K562 (cell line): ENCODE results near the gene CDCA3. TPM values are rescaled to one million over a fixed set of nuclear protein-coding genes. Genes with fewer than 3 reads are reported as not detected.

ENCODE experiments used
- ATF1 ChIP-seq, 2 experiments: fragments of 450-650 bp in 1 of 2; IDR thresholded peaks; 2 replicates each; pipeline ENCODE4 v1.6.1; 2016; ENCODE audit warnings: missing compliant biosample characterization in 1 of 2, missing genetic modification characterization in 1 of 2
- CCAR2 ChIP-seq: fragments of 200-400 bp; formaldehyde crosslinking; IDR thresholded peaks from 2 replicates; pipeline ENCODE4 v1.6.1; 2017; ENCODE audit warnings: mild to moderate bottlenecking, low read depth, low read length
- HDAC1 ChIP-seq, 2 experiments: fragments of 450-650 bp; IDR thresholded peaks; 2 replicates each; pipeline ENCODE4 v1.6.1; 2016 to 2017; ENCODE audit warnings: inconsistent platforms in 1 of 2, mild to moderate bottlenecking in 1 of 2, moderate library complexity in 1 of 2
- MAFF ChIP-seq: IDR thresholded peaks from 2 replicates; pipeline ENCODE4 v1.6.1; 2012; ENCODE audit warnings: low read length, improper control_type of control experiment
- PTTG1 ChIP-seq: fragments of 450-650 bp; IDR thresholded peaks from 2 replicates; pipeline ENCODE4 v1.6.1; 2016; ENCODE audit warnings: low read depth, mild to moderate bottlenecking, missing genetic modification characterization, missing compliant biosample characterization
- RAD51 ChIP-seq: fragments of 450-650 bp; IDR thresholded peaks from 2 replicates; pipeline ENCODE4 v1.7.1; 2016; ENCODE audit warnings: low read depth, mild to moderate bottlenecking, borderline replicate concordance
- XRCC5 ChIP-seq: fragments of 200-400 bp; formaldehyde crosslinking; IDR thresholded peaks from 2 replicates; pipeline ENCODE4 v1.6.1; 2017; ENCODE audit warnings: low read depth, mild to moderate bottlenecking, low read length
- ZNF140 ChIP-seq: fragments of 250-450 bp; sonication (Bioruptor Pico); IDR thresholded peaks from 2 replicates; pipeline ENCODE4 v1.8.0; 2021; ENCODE audit warnings: moderate library complexity, mild to moderate bottlenecking, inconsistent platforms
- ZNF143 ChIP-seq: sonication (generic); formaldehyde crosslinking; IDR thresholded peaks from 2 replicates; pipeline ENCODE4 v1.9.0; 2022; ENCODE audit warnings: mild to moderate bottlenecking, missing genetic modification reagents
- ZNF324 ChIP-seq: fragments of 250-450 bp; sonication (Bioruptor Pico); IDR thresholded peaks from 2 replicates; pipeline ENCODE4 v1.4.0; 2020; ENCODE audit warnings: mild to moderate bottlenecking
- ZNF41 ChIP-seq: fragments of 250-450 bp; sonication (Bioruptor Pico); conservative IDR thresholded peaks from 2 replicates; pipeline ENCODE4 v1.4.0; 2020; ENCODE audit warnings: mild to moderate bottlenecking
- ZNF507 ChIP-seq: conservative IDR thresholded peaks from 2 replicates; pipeline ENCODE4 v1.6.1; 2017; ENCODE audit warnings: missing genetic modification characterization, missing compliant biosample characterization
- ZNF561 ChIP-seq: fragments of 450-650 bp; formaldehyde crosslinking; conservative IDR thresholded peaks from 2 replicates; pipeline ENCODE4 v1.4.0; 2020; ENCODE audit warnings: mild to moderate bottlenecking, moderate library complexity
- polyA plus RNA-seq, 8 experiments: library from polyadenylated mRNA; depleted of rRNA in 4 of 8; stranded (reverse) in 5 of 8; unstranded in 3 of 8; fragments of >200 nt; fragmentation: Nextera tagmentation in 2 of 8; fragmentation: Illumina TruSeq in 1 of 8; extraction: Ambion mirVana in 2 of 8; extraction: Trizol in 1 of 8; gene quantifications; 2 replicates each; pipeline versions ENCODE4 v1.2.1 to v1.2.3, GENCODE V29; 2011 to 2014; ENCODE audit warnings: inconsistent platforms in 1 of 8, missing spikeins in 1 of 8
- total RNA-seq, 7 experiments: library from RNA; depleted of rRNA in 6 of 7; stranded (reverse); fragments of >200 nt in 6 of 7; fragmentation: Illumina TruSeq in 2 of 7; extraction: Trizol in 2 of 7; gene quantifications; 2 replicates each; pipeline versions ENCODE4 v1.2.1 to v1.2.3, GENCODE V29; 2011 to 2021; ENCODE audit warnings: low replicate concordance in 1 of 7
- TF ChIP-seq, protein P1 (sequence below): fragments of 250-450 bp; sonication (Bioruptor Pico); IDR thresholded peaks from 2 replicates; pipeline ENCODE4 v1.5.0; 2020; ENCODE audit warnings: mild to moderate bottlenecking, borderline replicate concordance
- TF ChIP-seq, protein P2 (sequence below): fragments of 150-350 bp; IDR thresholded peaks from 2 replicates; pipeline ENCODE4 v1.6.1; 2014; ENCODE audit warnings: low read depth, mild to moderate bottlenecking, low read length, borderline replicate concordance
- TF ChIP-seq, protein P3 (sequence below): fragments of 250-450 bp; sonication (Bioruptor Pico); IDR thresholded peaks from 2 replicates; pipeline ENCODE4 v1.4.0; 2020
- TF ChIP-seq, protein P4 (sequence below): fragments of 450-650 bp; IDR thresholded peaks from 2 replicates; pipeline ENCODE4 v1.6.1; 2014; ENCODE audit warnings: low read depth, mild to moderate bottlenecking, moderate library complexity, borderline replicate concordance
- TF ChIP-seq, protein P5 (sequence below): fragments of 450-650 bp; formaldehyde crosslinking; conservative IDR thresholded peaks from 2 replicates; pipeline ENCODE4 v1.4.0; 2022; ENCODE audit warnings: mild to moderate bottlenecking, missing genetic modification characterization

The CDCA3 gene
- total and polyA plus RNA-seq, 9 of the 15 experiments (the other 6 are each of a cell fraction or from before 2014, with no cell fraction given), result 24.2 to 80.8 (median 55.1) TPM

DNA sequence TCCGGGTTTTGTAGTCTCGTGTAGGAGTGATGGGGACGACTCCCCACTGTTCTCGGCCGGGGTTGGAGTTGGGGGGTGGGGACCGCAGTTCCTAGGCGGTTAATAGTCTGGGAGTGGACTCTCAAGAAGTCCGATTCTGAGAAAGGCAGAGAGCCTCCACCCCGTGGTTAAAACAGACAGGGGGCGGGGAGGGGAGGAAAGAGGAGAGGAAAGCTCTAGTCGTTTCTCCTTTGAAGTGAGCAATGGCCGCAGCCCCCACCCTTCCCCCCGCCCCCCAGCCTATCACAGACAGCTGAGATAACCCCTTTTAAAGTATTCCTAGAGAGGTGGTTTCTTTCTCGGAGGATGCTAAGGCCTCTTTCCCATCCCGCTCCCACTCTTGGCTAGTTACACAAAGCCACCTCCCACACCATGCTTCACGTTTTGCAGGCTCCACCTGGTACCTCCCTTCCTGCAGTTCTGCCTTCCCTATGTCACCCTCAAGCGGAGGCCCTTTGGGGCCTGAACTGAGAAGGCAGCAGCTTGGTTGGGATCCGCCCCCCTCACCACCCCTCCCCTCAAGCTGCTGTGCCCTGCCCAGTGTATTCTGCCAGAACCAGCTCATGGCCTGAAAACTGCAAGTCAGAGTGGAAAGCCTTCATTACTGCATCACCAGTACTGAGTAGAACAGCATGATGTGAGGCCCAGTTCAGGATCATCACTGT is 1.7 kb upstream of the CDCA3 start (continued):
- TF ChIP-seq, protein P1, sequence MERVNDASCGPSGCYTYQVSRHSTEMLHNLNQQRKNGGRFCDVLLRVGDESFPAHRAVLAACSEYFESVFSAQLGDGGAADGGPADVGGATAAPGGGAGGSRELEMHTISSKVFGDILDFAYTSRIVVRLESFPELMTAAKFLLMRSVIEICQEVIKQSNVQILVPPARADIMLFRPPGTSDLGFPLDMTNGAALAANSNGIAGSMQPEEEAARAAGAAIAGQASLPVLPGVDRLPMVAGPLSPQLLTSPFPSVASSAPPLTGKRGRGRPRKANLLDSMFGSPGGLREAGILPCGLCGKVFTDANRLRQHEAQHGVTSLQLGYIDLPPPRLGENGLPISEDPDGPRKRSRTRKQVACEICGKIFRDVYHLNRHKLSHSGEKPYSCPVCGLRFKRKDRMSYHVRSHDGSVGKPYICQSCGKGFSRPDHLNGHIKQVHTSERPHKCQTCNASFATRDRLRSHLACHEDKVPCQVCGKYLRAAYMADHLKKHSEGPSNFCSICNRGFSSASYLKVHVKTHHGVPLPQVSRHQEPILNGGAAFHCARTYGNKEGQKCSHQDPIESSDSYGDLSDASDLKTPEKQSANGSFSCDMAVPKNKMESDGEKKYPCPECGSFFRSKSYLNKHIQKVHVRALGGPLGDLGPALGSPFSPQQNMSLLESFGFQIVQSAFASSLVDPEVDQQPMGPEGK (CRISPR knock-in tag), result no peak
- TF ChIP-seq, protein P2, sequence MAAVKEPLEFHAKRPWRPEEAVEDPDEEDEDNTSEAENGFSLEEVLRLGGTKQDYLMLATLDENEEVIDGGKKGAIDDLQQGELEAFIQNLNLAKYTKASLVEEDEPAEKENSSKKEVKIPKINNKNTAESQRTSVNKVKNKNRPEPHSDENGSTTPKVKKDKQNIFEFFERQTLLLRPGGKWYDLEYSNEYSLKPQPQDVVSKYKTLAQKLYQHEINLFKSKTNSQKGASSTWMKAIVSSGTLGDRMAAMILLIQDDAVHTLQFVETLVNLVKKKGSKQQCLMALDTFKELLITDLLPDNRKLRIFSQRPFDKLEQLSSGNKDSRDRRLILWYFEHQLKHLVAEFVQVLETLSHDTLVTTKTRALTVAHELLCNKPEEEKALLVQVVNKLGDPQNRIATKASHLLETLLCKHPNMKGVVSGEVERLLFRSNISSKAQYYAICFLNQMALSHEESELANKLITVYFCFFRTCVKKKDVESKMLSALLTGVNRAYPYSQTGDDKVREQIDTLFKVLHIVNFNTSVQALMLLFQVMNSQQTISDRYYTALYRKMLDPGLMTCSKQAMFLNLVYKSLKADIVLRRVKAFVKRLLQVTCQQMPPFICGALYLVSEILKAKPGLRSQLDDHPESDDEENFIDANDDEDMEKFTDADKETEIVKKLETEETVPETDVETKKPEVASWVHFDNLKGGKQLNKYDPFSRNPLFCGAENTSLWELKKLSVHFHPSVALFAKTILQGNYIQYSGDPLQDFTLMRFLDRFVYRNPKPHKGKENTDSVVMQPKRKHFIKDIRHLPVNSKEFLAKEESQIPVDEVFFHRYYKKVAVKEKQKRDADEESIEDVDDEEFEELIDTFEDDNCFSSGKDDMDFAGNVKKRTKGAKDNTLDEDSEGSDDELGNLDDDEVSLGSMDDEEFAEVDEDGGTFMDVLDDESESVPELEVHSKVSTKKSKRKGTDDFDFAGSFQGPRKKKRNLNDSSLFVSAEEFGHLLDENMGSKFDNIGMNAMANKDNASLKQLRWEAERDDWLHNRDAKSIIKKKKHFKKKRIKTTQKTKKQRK, result no peak
- TF ChIP-seq RAD51 (no peak), XRCC5 (0 out of 2 replicates have a peak, but pooled peaks have one; percentile 33), ZNF561 (CRISPR knock-in tag) (no peak), ATF1 (CRISPR knock-in tag; IDR thresholded peaks at IDR 0.05) (no peak), ATF1 (tag; IDR thresholded peaks at IDR 0.05) (peak; percentile 62), ZNF140 (CRISPR knock-in tag) (no peak), ZNF143 (CRISPR knock-in tag) (peak; percentile 81), ZNF324 (CRISPR knock-in tag) (no peak), CCAR2 (no peak), PTTG1 (tag) (no peak), MAFF (no peak), ZNF507 (tag) (no peak), HDAC1 (IDR thresholded peaks at IDR 0.05) (peak in 1 of 2 experiments; percentile 45; a peak in 1 of 4 replicates), ZNF41 (no peak)
- TF ChIP-seq, protein P3, sequence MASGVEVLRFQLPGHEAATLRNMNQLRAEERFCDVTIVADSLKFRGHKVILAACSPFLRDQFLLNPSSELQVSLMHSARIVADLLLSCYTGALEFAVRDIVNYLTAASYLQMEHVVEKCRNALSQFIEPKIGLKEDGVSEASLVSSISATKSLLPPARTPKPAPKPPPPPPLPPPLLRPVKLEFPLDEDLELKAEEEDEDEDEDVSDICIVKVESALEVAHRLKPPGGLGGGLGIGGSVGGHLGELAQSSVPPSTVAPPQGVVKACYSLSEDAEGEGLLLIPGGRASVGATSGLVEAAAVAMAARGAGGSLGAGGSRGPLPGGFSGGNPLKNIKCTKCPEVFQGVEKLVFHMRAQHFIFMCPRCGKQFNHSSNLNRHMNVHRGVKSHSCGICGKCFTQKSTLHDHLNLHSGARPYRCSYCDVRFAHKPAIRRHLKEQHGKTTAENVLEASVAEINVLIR (CRISPR knock-in tag), result no peak
- TF ChIP-seq, protein P4, sequence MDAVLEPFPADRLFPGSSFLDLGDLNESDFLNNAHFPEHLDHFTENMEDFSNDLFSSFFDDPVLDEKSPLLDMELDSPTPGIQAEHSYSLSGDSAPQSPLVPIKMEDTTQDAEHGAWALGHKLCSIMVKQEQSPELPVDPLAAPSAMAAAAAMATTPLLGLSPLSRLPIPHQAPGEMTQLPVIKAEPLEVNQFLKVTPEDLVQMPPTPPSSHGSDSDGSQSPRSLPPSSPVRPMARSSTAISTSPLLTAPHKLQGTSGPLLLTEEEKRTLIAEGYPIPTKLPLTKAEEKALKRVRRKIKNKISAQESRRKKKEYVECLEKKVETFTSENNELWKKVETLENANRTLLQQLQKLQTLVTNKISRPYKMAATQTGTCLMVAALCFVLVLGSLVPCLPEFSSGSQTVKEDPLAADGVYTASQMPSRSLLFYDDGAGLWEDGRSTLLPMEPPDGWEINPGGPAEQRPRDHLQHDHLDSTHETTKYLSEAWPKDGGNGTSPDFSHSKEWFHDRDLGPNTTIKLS, result 0 out of 2 replicates have a peak, but pooled peaks have one; percentile 14
- TF ChIP-seq, protein P5, sequence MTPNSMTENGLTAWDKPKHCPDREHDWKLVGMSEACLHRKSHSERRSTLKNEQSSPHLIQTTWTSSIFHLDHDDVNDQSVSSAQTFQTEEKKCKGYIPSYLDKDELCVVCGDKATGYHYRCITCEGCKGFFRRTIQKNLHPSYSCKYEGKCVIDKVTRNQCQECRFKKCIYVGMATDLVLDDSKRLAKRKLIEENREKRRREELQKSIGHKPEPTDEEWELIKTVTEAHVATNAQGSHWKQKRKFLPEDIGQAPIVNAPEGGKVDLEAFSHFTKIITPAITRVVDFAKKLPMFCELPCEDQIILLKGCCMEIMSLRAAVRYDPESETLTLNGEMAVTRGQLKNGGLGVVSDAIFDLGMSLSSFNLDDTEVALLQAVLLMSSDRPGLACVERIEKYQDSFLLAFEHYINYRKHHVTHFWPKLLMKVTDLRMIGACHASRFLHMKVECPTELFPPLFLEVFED (CRISPR knock-in tag), result no peak
